ENCODE results near the gene SEC14L6. TPM values are rescaled to one million over a fixed set of nuclear protein-coding genes. Genes with fewer than 3 reads are reported as not detected.

The SEC14L6 gene
- total RNA-seq, 1 experiment from 2014 or later = 1.1 TPM

DNA sequence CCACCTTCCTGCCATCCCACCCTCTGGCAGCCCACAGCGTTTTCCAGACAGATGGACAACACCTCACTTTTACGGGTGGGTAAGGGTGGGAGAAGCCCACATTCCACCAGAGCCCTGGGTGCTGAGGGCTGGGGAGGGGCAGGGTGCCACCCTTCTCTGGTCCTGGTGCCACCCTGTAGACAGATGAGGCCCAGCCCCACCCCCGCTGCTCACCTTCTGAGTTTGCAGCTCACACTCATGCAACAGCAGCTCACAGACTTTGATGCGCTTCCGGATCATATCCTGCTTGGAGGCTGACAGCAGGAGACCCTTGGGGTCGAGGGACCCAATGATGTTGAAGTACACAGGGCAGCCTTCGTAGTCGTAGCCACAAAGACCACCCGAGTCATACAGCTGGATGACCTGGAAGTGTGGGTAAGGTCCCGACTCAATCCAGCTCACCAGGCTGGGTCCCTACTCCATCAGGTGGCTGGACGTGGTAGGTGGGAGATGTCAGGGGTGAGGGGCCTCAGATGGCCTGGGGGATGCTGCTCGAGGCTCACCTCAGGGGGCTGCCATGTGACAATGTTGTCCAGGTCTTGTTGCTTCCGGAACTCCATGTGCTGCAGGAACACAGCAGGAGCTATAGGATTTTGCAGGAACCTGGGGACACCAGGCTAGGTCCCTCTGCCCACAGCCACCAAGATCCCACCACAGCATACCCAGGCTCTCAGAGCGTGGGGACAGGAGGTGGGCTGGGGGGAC, 51.3 kb downstream of the SEC14L6 start:
- Mint-ChIP-seq H3K27ac (no peak overlapping the region), H3K27me3 (ENCODE audit: low read depth) (peaks cover 13% of the 10 kb centered on the region), H3K4me1 (peaks cover 7 to 10% of the 10 kb centered on the region in 2 experiments), H3K9me3 (no peaks in the 10 kb centered on the region), H3K4me3 (no peak overlapping the region), H3K36me3 (ENCODE audit: insufficient read depth in 1 of 3, low read depth in 3 of 3) (no peaks in the 10 kb centered on the region)
- Histone ChIP-seq H3K9me3 (ENCODE audit: control insufficient read depth, low read depth, low read length) (no peaks in the 10 kb centered on the region), H2BK120ac (ENCODE audit: low read depth, low read length, poor library complexity, severe bottlenecking) (no peak overlapping the region), H3K4ac (ENCODE audit: low read depth, low read length) (no peak overlapping the region), H4K8ac (replicated peaks; ENCODE audit: insufficient read length, low read depth, low read length) (no peak overlapping the region), H3K23ac (ENCODE audit: insufficient read length, low read depth, low read length) (no peak overlapping the region), H2BK5ac (ENCODE audit: insufficient read length, low read length) (no peak overlapping the region), H2BK12ac (ENCODE audit: insufficient read length, low read depth, low read length) (no peak overlapping the region), H3K79me1 (ENCODE audit: insufficient read depth, low read depth, low read length, poor library complexity, severe bottlenecking) (no peaks in the 10 kb centered on the region), H3K18ac (ENCODE audit: insufficient read length, low read depth, low read length) (no peak overlapping the region), H3K9ac (ENCODE audit: extremely low read depth, insufficient read length, low read length) (no peak overlapping the region), H3K27ac (ENCODE audit: insufficient read length, low read depth, low read length) (no peak overlapping the region), H3K27me3 (ENCODE audit: insufficient read depth, low read length) (no peaks in the 10 kb centered on the region), H3K23me2 (ENCODE audit: insufficient read length, low read depth, low read length, poor library complexity, severe bottlenecking) (no peaks in the 10 kb centered on the region), H2BK15ac (ENCODE audit: low read depth, low read length) (no peak overlapping the region), H4K5ac (ENCODE audit: insufficient read length, low read depth, low read length) (no peak overlapping the region), H3K56ac (ENCODE audit: insufficient read length, low read depth, low read length) (no peak overlapping the region), H3T11ph (ENCODE audit: low read length) (no peak overlapping the region), H2BK20ac (ENCODE audit: low read depth, low read length, poor library complexity, severe bottlenecking) (no peak overlapping the region), H3K14ac (ENCODE audit: insufficient read depth, low read length) (no peak overlapping the region), H3K4me1 (ENCODE audit: insufficient read depth, low read length) (no peaks in the 10 kb centered on the region), H2AK5ac (ENCODE audit: insufficient read length, low read length) (no peak overlapping the region), H3K4me2 (ENCODE audit: insufficient read depth, insufficient read length, low read length) (no peak overlapping the region), H3K79me2 (ENCODE audit: insufficient read depth, low read length) (no peaks in the 10 kb centered on the region), H4K20me1 (ENCODE audit: control insufficient read depth, insufficient read depth, insufficient read length) (no peaks in the 10 kb centered on the region), H2AFZ (ENCODE audit: low read length) (no peak overlapping the region), H4K91ac (ENCODE audit: insufficient read length, low read depth, low read length) (no peak overlapping the region)
- no peak for DNase-seq
- WGBS (ENCODE audit: extremely low coverage, insufficient read length, low lambda C conversion rate) = no CpG with 5 or more reads among the region's 14 CpGs
- TF ChIP-seq, protein P1, sequence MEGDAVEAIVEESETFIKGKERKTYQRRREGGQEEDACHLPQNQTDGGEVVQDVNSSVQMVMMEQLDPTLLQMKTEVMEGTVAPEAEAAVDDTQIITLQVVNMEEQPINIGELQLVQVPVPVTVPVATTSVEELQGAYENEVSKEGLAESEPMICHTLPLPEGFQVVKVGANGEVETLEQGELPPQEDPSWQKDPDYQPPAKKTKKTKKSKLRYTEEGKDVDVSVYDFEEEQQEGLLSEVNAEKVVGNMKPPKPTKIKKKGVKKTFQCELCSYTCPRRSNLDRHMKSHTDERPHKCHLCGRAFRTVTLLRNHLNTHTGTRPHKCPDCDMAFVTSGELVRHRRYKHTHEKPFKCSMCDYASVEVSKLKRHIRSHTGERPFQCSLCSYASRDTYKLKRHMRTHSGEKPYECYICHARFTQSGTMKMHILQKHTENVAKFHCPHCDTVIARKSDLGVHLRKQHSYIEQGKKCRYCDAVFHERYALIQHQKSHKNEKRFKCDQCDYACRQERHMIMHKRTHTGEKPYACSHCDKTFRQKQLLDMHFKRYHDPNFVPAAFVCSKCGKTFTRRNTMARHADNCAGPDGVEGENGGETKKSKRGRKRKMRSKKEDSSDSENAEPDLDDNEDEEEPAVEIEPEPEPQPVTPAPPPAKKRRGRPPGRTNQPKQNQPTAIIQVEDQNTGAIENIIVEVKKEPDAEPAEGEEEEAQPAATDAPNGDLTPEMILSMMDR (conservative IDR thresholded peaks at IDR 0.05) = no peak
